NB4 (cell line): ENCODE data around the gene ADGRG4.

ENCODE experiments used
- MYC ChIP-seq: IDR thresholded peaks from 2 replicates; pipeline ENCODE4 v1.6.1; 2011; ENCODE audit warnings: low read depth, low read length
- POLR2A ChIP-seq: IDR thresholded peaks from 2 replicates; pipeline ENCODE4 v1.6.1; 2011; ENCODE audit warnings: mild to moderate bottlenecking; ENCODE audit not compliant: insufficient read length; ENCODE audit errors: extremely low read depth
- TF ChIP-seq, protein P1 (sequence below): IDR thresholded peaks from one replicate; pipeline ENCODE4 v1.5.1; 2012; ENCODE audit warnings: low read depth, low read length
- TF ChIP-seq, protein P2 (sequence below): IDR thresholded peaks from 2 replicates; pipeline ENCODE4 v1.6.1; 2011; ENCODE audit warnings: low read depth, low read length

DNA sequence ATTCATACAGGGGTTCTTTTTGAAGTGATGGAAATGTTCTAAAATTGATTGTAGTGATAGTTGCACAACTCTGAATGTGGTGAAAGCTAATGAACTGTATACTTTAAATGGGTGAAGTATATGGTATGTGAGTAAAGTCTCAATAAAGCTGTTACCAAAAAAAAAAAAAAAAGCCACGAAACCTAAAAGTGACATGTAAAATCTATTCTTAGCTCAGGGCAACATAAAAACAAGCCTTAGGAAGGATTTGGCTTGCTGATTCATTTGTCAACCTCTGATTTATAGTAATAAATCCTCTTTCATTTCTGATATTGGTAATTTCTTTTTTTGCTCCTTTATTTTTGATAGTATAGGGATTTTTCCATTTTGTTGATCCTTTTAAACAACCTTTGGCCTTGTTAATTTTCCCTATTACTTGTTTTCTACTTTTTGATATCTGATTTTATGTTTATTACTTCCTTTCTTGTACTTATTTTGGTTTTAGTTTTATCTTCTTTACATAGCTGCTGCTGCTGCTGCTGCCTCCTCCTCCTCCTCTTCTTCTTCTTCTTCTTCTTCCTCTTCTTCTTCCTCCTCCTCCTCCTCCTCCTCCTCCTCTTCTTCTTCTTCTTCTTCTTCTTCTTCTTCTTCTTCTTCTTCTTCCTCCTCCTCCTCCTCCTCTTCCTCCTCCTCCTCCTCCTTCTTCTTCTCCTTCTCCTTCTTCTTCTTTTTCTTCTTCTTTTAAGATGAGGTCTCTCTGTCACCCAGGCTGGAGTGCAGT, 79.4 kb downstream of the ADGRG4 start:
- TF ChIP-seq, protein P1, sequence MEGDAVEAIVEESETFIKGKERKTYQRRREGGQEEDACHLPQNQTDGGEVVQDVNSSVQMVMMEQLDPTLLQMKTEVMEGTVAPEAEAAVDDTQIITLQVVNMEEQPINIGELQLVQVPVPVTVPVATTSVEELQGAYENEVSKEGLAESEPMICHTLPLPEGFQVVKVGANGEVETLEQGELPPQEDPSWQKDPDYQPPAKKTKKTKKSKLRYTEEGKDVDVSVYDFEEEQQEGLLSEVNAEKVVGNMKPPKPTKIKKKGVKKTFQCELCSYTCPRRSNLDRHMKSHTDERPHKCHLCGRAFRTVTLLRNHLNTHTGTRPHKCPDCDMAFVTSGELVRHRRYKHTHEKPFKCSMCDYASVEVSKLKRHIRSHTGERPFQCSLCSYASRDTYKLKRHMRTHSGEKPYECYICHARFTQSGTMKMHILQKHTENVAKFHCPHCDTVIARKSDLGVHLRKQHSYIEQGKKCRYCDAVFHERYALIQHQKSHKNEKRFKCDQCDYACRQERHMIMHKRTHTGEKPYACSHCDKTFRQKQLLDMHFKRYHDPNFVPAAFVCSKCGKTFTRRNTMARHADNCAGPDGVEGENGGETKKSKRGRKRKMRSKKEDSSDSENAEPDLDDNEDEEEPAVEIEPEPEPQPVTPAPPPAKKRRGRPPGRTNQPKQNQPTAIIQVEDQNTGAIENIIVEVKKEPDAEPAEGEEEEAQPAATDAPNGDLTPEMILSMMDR, result no peak
- TF ChIP-seq POLR2A (no peak), MYC (no peak)
- TF ChIP-seq, protein P2, sequence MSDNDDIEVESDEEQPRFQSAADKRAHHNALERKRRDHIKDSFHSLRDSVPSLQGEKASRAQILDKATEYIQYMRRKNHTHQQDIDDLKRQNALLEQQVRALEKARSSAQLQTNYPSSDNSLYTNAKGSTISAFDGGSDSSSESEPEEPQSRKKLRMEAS, result no peak
